Stomach (tissue), 9 donors: ENCODE results near the gene B3GLCT. TPM values are rescaled to one million over a fixed set of nuclear protein-coding genes. Genes with fewer than 3 reads are reported as not detected.

Experiments used
- DNase-seq, 2 donors: peaks; one replicate each; pipeline versions ENCODE4 v3.0.0 to v3.0.0-alpha.2; 2013 to 2019
- H3K27ac ChIP-seq, 5 donors: fragments of 200-600 bp in 4 of 5; sonication (generic) in 4 of 5; one replicate each; pipeline ENCODE4 v1.5.1; 2013 to 2019; ENCODE audit warnings: mild to moderate bottlenecking in 1 of 5, moderate library complexity in 1 of 5
- H3K27me3 ChIP-seq, 3 donors: fragments of 200-600 bp; sonication (generic); one replicate each; pipeline ENCODE4 v1.5.1; 2017 to 2019; ENCODE audit warnings: mixed run types in 1 of 3
- H3K36me3 ChIP-seq, 4 donors: fragments of 200-600 bp; sonication (generic); 1 replicate in 3 of 4; 2 replicates in 1 of 4; pipeline ENCODE4 v1.5.1; 2016 to 2019
- H3K4me1 ChIP-seq, 4 donors: fragments of 200-600 bp; sonication (generic); one replicate each; pipeline ENCODE4 v1.5.1; 2016 to 2019
- H3K4me3 ChIP-seq, 4 donors: fragments of 200-600 bp; sonication (generic) in 3 of 4; one replicate each; pipeline ENCODE4 v1.5.1; 2016 to 2019; ENCODE audit warnings: mild to moderate bottlenecking in 1 of 4
- H3K9me3 ChIP-seq, 4 donors: fragments of 200-600 bp; sonication (generic); one replicate each; pipeline ENCODE4 v1.5.1; 2016 to 2019
- EP300 ChIP-seq: sonication (generic); formaldehyde crosslinking; IDR thresholded peaks from one replicate; pipeline ENCODE4 v1.6.1; 2017; ENCODE audit warnings: antibody characterized with exemption
- POLR2A ChIP-seq, 4 donors: fragments of 450-650 bp; IDR thresholded peaks; one replicate each; pipeline ENCODE4 v1.6.1; 2016; ENCODE audit warnings: antibody characterized with exemption in 4 of 4, control low read depth in 2 of 4, mild to moderate bottlenecking in 1 of 4, moderate library complexity in 1 of 4
- POLR2AphosphoS5 ChIP-seq, 3 donors: sonication (generic); formaldehyde crosslinking; IDR thresholded peaks; one replicate each; pipeline ENCODE4 v1.6.1; 2016; ENCODE audit warnings: antibody characterized with exemption in 3 of 3
- WGBS, 5 donors: extraction: QIAGEN DNeasy Blood & Tissue Kit in 3 of 5; methylation state at CpG; one replicate each; pipeline versions ENCODE4 v1.1.5 to v1.1.7; 2013 to 2018; 5-methylcytosine and 5-hydroxymethylcytosine counted together
- intact Hi-C: fragments of 100-400 bp; cut with DNase I; formaldehyde crosslinking; loops from one replicate; pipeline ENCODE4 v1.15.1; 2023; ENCODE audit warnings: low total_unique reads
- polyA plus RNA-seq, 3 donors: library from polyadenylated mRNA; stranded (reverse); fragments of 200-250 nt; gene quantifications; one replicate each; pipeline ENCODE4 v1.2.3, GENCODE V29; 2013
- total RNA-seq, 5 donors: library from RNA; depleted of rRNA; stranded (reverse); fragments of >200 nt; gene quantifications; one replicate each; pipeline versions ENCODE4 v1.1.0 to v1.2.3, GENCODE V29; 2014 to 2016
- TF ChIP-seq, protein P1 (sequence below), 7 experiments: fragments of 450-650 bp in 4 of 7; fragments of 200-600 bp in 3 of 7; sonication (generic) in 3 of 7; IDR thresholded peaks; one replicate each; pipeline ENCODE4 v1.5.1; 2016 to 2019; ENCODE audit warnings: antibody characterized with exemption in 7 of 7, control low read depth in 2 of 7, mild to moderate bottlenecking in 1 of 7
- donor health status: healthy with polysubstance abuse.
- donor health status: Bipolar disorder and iron deficiency.
- donor health status: healthy.

The B3GLCT gene
- total and polyA plus RNA-seq, 8 donors = 0.76 to 16.1 (median 6.4) TPM; not detected in 2

DNA sequence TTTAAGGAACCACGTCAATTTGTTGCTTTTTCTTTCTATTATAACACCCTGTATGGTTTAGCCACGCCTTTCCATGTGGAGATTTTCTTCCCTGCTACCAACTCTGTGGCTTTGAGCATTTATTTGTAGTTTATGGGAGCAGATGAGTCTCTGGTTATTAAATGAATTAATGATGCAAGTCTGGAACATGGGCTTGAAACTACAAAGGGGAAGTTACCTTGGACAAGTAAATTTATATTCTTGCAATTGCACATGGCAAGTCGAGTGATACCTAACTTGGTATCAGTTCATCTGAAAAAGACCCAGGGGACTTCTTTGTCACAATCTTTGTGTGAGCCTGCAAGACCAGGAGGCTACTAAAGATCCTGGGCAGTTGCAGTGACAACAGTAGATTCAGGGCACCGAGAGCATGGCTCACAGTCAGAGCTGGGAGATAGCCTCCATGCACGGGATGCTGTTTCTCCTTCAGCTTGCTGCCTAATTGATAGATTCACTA lies 24.4 kb downstream of the B3GLCT start:
- no peak for DNase-seq
- TF ChIP-seq, protein P1, sequence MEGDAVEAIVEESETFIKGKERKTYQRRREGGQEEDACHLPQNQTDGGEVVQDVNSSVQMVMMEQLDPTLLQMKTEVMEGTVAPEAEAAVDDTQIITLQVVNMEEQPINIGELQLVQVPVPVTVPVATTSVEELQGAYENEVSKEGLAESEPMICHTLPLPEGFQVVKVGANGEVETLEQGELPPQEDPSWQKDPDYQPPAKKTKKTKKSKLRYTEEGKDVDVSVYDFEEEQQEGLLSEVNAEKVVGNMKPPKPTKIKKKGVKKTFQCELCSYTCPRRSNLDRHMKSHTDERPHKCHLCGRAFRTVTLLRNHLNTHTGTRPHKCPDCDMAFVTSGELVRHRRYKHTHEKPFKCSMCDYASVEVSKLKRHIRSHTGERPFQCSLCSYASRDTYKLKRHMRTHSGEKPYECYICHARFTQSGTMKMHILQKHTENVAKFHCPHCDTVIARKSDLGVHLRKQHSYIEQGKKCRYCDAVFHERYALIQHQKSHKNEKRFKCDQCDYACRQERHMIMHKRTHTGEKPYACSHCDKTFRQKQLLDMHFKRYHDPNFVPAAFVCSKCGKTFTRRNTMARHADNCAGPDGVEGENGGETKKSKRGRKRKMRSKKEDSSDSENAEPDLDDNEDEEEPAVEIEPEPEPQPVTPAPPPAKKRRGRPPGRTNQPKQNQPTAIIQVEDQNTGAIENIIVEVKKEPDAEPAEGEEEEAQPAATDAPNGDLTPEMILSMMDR (IDR thresholded peaks at IDR 0.05) = no peak
- no peak for TF ChIP-seq EP300
- TF ChIP-seq POLR2A (IDR thresholded peaks at IDR 0.05) = no peak
- TF ChIP-seq POLR2AphosphoS5 (IDR thresholded peaks at IDR 0.05) = no peak
- Histone ChIP-seq H3K9me3 (no peaks in the 10 kb centered on the region), H3K4me3 (no peak overlapping the region), H3K27me3 (no peaks in the 10 kb centered on the region), H3K4me1 (no peaks in the 10 kb centered on the region), H3K27ac (no peak overlapping the region), H3K36me3 (peaks cover 0 to 8% (median 0%) of the 10 kb centered on the region in 4 donors)
- WGBS, 5 donors = 87 to 95% (median 92%) methylated on average over 5 of the region's 5 CpGs
- intact Hi-C loops = no loop called here

- no peaks in the 10 kb centered on the region for H3K4me1 ChIP-seq
- no peak overlapping the region for H3K27ac ChIP-seq
- no peak overlapping the region for H3K4me3 ChIP-seq
- no peaks in the 10 kb centered on the region for H3K27me3 ChIP-seq
- TF ChIP-seq POLR2AphosphoS5 (IDR thresholded peaks at IDR 0.05) = no peak
- no peak for TF ChIP-seq POLR2A (IDR thresholded peaks at IDR 0.05)
- TF ChIP-seq, protein P1 (IDR thresholded peaks at IDR 0.05) = no peak
- TF ChIP-seq EP300 = no peak
- 60 to 93% (median 78%) methylated on average over 2 of the region's 2 CpGs for WGBS, 5 donors
- no peak for DNase-seq
- H3K36me3 ChIP-seq = peaks cover 0 to 8% (median 0%) of the 10 kb centered on the region in 4 donors
- intact Hi-C loops = no loop called here
- H3K9me3 ChIP-seq = no peaks in the 10 kb centered on the region
Observed at GRCh38 chr13:31224963-31225559, 25.3 kb downstream of the B3GLCT start.

- no peaks in the 10 kb centered on the region for H3K27me3 ChIP-seq
- H3K4me3 ChIP-seq = no peak overlapping the region
- intact Hi-C loops = no loop called here
- WGBS, 5 donors = 90 to 94% (median 93%) methylated on average over 9 of the region's 9 CpGs
- no peaks in the 10 kb centered on the region for H3K9me3 ChIP-seq
- peaks cover 0 to 8% (median 0%) of the 10 kb centered on the region in 4 donors for H3K36me3 ChIP-seq
- TF ChIP-seq POLR2A (IDR thresholded peaks at IDR 0.05) (no peak), POLR2AphosphoS5 (IDR thresholded peaks at IDR 0.05) (no peak), EP300 (no peak)
- TF ChIP-seq, protein P1 (IDR thresholded peaks at IDR 0.05) = no peak
- H3K27ac ChIP-seq = no peak overlapping the region
- DNase-seq = no peak
- H3K4me1 ChIP-seq = no peaks in the 10 kb centered on the region
Observed at GRCh38 chr13:31225998-31226675, 26.4 kb downstream of the B3GLCT start.

GRCh38 chr13:31227063-31227462 lies 27.3 kb downstream of the B3GLCT start:
- Histone ChIP-seq H3K36me3 (peaks cover 0 to 8% (median 0%) of the 10 kb centered on the region in 4 donors), H3K27me3 (no peaks in the 10 kb centered on the region), H3K9me3 (no peaks in the 10 kb centered on the region), H3K4me1 (no peaks in the 10 kb centered on the region), H3K4me3 (no peak overlapping the region), H3K27ac (no peak overlapping the region)
- TF ChIP-seq EP300 (no peak), POLR2AphosphoS5 (IDR thresholded peaks at IDR 0.05) (no peak), POLR2A (IDR thresholded peaks at IDR 0.05) (no peak)
- TF ChIP-seq, protein P1 (IDR thresholded peaks at IDR 0.05) = no peak
- intact Hi-C loops = no loop called here
- no peak for DNase-seq
